ENCODE measurements around the gene UBE2I. TPM values are rescaled to one million over a fixed set of nuclear protein-coding genes. Genes with fewer than 3 reads are reported as not detected.

UBE2I gene
- total RNA-seq, 4 donors from 2014 or later = 72.0 to 165 (median 107) TPM

- no peak for DNase-seq (ENCODE audit: low spot score in 2 of 2)
- TF ChIP-seq POLR2AphosphoS5 (IDR thresholded peaks at IDR 0.05) (no peak), POLR2A (IDR thresholded peaks at IDR 0.05) (no peak), CTCF (IDR thresholded peaks at IDR 0.05) (no peak), EP300 (IDR thresholded peaks at IDR 0.05) (no peak)
- H3K4me3 ChIP-seq = peak overlapping the region; percentile 82
- no peak overlapping the region for H3K27ac ChIP-seq
- H3K36me3 ChIP-seq = peaks cover 43% of the 10 kb centered on the region
- H3K27me3 ChIP-seq = no peaks in the 10 kb centered on the region
- H3K4me1 ChIP-seq = peaks cover 32% of the 10 kb centered on the region
- 89% methylated on average over 9 of the region's 15 CpGs for WGBS
- H3K9me3 ChIP-seq = no peaks in the 10 kb centered on the region
Observed at GRCh38 chr16:1312903-1313302, 3.5 kb downstream of the UBE2I start.

GRCh38 chr16:1313721-1314369 is 4.4 kb downstream of the UBE2I start:
- TF ChIP-seq POLR2A (IDR thresholded peaks at IDR 0.05) (no peak), CTCF (IDR thresholded peaks at IDR 0.05) (no peak), EP300 (IDR thresholded peaks at IDR 0.05) (no peak), POLR2AphosphoS5 (IDR thresholded peaks at IDR 0.05) (no peak)
- Histone ChIP-seq H3K4me3 (no peak overlapping the region), H3K4me1 (peaks cover 32% of the 10 kb centered on the region), H3K36me3 (peaks cover 53% of the 10 kb centered on the region), H3K27ac (no peak overlapping the region), H3K27me3 (no peaks in the 10 kb centered on the region), H3K9me3 (no peaks in the 10 kb centered on the region)
- DNase-seq (ENCODE audit: low spot score in 2 of 2) = no peak
- 88% methylated on average over 33 of the region's 38 CpGs for WGBS

- Histone ChIP-seq H3K9me3 (no peaks in the 10 kb centered on the region), H3K36me3 (peaks cover 60% of the 10 kb centered on the region), H3K27ac (no peak overlapping the region), H3K27me3 (no peaks in the 10 kb centered on the region), H3K4me1 (peaks cover 32% of the 10 kb centered on the region), H3K4me3 (no peak overlapping the region)
- TF ChIP-seq EP300 (IDR thresholded peaks at IDR 0.05) = no peak
- TF ChIP-seq POLR2AphosphoS5 (IDR thresholded peaks at IDR 0.05) = no peak
- no peak for TF ChIP-seq POLR2A (IDR thresholded peaks at IDR 0.05)
- no peak for TF ChIP-seq CTCF (IDR thresholded peaks at IDR 0.05)
- DNase-seq (ENCODE audit: low spot score in 2 of 2) = no peak
- WGBS = 100% methylated on average over 6 of the region's 28 CpGs
Observed at GRCh38 chr16:1314399-1315068, 5.1 kb downstream of the UBE2I start.

- Histone ChIP-seq H3K27me3 (no peaks in the 10 kb centered on the region), H3K4me3 (no peak overlapping the region), H3K4me1 (peaks cover 32% of the 10 kb centered on the region), H3K36me3 (peaks cover 68% of the 10 kb centered on the region), H3K27ac (no peak overlapping the region), H3K9me3 (no peaks in the 10 kb centered on the region)
- DNase-seq (ENCODE audit: low spot score in 2 of 2) = no peak
- 64% methylated on average over 5 of the region's 46 CpGs for WGBS
- TF ChIP-seq POLR2AphosphoS5 (IDR thresholded peaks at IDR 0.05) (no peak), EP300 (IDR thresholded peaks at IDR 0.05) (no peak), CTCF (IDR thresholded peaks at IDR 0.05) (no peak), POLR2A (IDR thresholded peaks at IDR 0.05) (no peak)
Observed at GRCh38 chr16:1315081-1316032, 5.9 kb downstream of the UBE2I start.
